ENCODE results near the gene CNTNAP2. TPM values are rescaled to one million over a fixed set of nuclear protein-coding genes. Genes with fewer than 3 reads are reported as not detected.

The CNTNAP2 gene
- total RNA-seq, 1 experiment from 2014 or later: 42.5 TPM

DNA sequence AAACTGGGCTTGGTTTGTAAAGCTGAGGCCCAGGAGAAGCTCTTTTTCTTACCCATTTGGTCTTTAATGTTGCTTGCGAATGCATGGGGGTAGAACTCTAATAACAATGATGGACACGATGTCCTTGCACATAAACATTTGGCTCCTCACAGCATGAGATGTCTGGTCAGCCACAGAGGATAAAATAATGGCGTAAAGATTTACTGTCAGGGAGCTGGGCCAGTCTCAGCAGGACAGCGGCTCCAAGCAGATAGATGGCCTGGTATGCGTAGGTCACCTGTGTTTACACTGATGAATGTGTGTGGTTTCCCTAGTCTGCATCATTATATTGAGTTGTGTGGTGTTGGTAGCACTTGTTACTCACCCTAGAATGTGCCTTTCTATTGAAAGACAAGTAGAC lies 537.4 kb downstream of the CNTNAP2 start:
- Mint-ChIP-seq H3K27ac (ENCODE audit: unreplicated experiment) (no peak overlapping the region), H3K27me3 (ENCODE audit: insufficient read depth, unreplicated experiment) (no peaks in the 10 kb centered on the region), H3K9me3 (ENCODE audit: unreplicated experiment) (no peaks in the 10 kb centered on the region), H3K36me3 (ENCODE audit: insufficient read depth, unreplicated experiment) (no peaks in the 10 kb centered on the region), H3K4me3 (ENCODE audit: unreplicated experiment) (no peak overlapping the region), H3K4me1 (ENCODE audit: low read depth, unreplicated experiment) (peaks cover 6% of the 10 kb centered on the region)
- DNase-seq: no peak
- BruUV-seq (replicated peaks): no TSS peak
- TF ChIP-seq, protein P1, sequence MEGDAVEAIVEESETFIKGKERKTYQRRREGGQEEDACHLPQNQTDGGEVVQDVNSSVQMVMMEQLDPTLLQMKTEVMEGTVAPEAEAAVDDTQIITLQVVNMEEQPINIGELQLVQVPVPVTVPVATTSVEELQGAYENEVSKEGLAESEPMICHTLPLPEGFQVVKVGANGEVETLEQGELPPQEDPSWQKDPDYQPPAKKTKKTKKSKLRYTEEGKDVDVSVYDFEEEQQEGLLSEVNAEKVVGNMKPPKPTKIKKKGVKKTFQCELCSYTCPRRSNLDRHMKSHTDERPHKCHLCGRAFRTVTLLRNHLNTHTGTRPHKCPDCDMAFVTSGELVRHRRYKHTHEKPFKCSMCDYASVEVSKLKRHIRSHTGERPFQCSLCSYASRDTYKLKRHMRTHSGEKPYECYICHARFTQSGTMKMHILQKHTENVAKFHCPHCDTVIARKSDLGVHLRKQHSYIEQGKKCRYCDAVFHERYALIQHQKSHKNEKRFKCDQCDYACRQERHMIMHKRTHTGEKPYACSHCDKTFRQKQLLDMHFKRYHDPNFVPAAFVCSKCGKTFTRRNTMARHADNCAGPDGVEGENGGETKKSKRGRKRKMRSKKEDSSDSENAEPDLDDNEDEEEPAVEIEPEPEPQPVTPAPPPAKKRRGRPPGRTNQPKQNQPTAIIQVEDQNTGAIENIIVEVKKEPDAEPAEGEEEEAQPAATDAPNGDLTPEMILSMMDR (IDR thresholded peaks at IDR 0.05; ENCODE audit: insufficient read depth in 1 of 2, low read depth in 1 of 2, low read length in 1 of 2, severe bottlenecking in 1 of 2, unreplicated experiment in 1 of 2): no peak
- ChIA-PET POLR2A (no interaction called here), CTCF (no interaction called here)
- 0 out of 2 replicates have a peak, but pooled peaks cover 8% of the 10 kb centered on the region for H3K4me1 ChIP-seq
- no peaks in the 10 kb centered on the region for H3K36me3 ChIP-seq (ENCODE audit: control insufficient read depth, insufficient read depth, low read length)
- no peak overlapping the region for H3K4me3 ChIP-seq (ENCODE audit: low read depth, low read length)
- no peaks in the 10 kb centered on the region for H3K9me3 ChIP-seq
- no peaks in the 10 kb centered on the region for H3K27me3 ChIP-seq (replicated peaks; ENCODE audit: control insufficient read depth, insufficient read depth, low read length)
- intact Hi-C loops (cut with micrococcal nuclease; ENCODE audit: unreplicated experiment): no loop called here

DNA sequence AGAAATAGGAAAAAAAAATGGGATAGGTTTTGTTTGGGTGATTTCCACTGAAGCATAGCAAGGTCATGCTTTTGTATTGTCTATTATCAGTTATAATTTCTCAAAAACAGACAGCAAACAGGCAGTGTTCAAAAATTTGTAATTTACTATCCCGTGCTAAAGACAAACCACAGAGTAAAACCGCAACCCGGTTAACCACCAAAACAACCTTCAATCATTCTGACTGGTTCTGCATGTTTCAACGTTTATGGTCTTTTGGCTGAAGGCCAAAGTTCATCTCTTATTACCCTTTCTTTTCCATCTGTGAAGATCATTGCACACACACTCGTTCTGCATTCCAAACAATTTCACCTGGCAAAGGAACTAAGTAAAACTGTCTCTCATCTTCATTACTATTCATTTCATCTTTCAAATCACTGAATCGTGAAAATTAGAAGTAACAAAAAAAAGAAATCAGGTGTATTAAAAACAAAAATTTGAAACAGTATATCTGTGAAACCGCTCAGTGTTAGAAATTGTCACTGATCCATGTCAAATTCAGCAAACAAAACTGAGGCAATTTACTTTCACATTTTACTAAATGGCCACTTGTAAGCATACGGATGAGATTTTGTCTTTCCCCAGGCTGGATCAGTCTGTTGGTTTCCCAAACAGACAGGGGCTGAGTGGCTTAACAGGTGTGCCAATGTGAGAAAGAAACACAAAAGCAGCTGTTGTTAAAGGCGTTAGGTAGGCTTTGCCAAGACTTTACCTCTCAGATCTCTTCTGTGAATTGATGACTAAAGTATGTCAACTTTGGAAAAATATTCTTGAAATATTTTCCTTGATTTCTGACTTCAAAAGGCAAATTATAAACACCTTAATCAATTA lies 539.6 kb downstream of the CNTNAP2 start:
- Mint-ChIP-seq H3K4me1 (ENCODE audit: low read depth, unreplicated experiment) (peaks cover 6% of the 10 kb centered on the region), H3K27ac (ENCODE audit: unreplicated experiment) (no peak overlapping the region), H3K9me3 (ENCODE audit: unreplicated experiment) (no peaks in the 10 kb centered on the region), H3K36me3 (ENCODE audit: insufficient read depth, unreplicated experiment) (no peaks in the 10 kb centered on the region), H3K27me3 (ENCODE audit: insufficient read depth, unreplicated experiment) (no peaks in the 10 kb centered on the region), H3K4me3 (ENCODE audit: unreplicated experiment) (peak overlapping the region; percentile 13)
- H3K27me3 ChIP-seq (replicated peaks; ENCODE audit: control insufficient read depth, insufficient read depth, low read length): no peaks in the 10 kb centered on the region
- ChIA-PET POLR2A (no interaction called here), CTCF (no interaction called here)
- intact Hi-C loops (cut with micrococcal nuclease; ENCODE audit: unreplicated experiment): no loop called here
- 0 out of 2 replicates have a peak, but pooled peaks cover 2% of the 10 kb centered on the region for H3K9me3 ChIP-seq
- H3K36me3 ChIP-seq (ENCODE audit: control insufficient read depth, insufficient read depth, low read length): no peaks in the 10 kb centered on the region
- TF ChIP-seq, protein P1 (IDR thresholded peaks at IDR 0.05; ENCODE audit: insufficient read depth in 1 of 2, low read depth in 1 of 2, low read length in 1 of 2, severe bottlenecking in 1 of 2, unreplicated experiment in 1 of 2): no peak
- BruUV-seq (replicated peaks): no TSS peak
- H3K4me1 ChIP-seq: 0 out of 2 replicates have a peak, but pooled peaks cover 8% of the 10 kb centered on the region
- DNase-seq: peak in 1 of 2 experiments; percentile 16
- H3K4me3 ChIP-seq (ENCODE audit: low read depth, low read length): no peak overlapping the region

DNA sequence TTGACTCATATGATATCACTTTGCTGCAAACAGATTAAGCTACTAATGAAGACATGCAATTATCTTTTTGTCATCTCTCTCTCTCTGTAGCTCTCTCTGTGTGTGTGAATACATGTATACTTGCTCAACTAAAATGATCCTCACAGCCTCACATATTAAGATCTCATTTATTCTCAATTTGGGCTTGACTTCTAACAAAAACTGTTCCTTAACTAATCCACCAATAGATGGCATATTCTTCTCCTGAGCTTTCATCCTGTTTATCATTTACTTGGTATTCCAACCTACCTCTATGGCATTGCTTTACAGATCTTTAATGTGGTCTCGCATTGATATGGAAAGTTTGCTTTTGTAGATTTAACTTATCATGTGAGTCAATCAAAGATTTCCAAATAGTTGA lies 540.4 kb downstream of the CNTNAP2 start:
- ChIA-PET POLR2A (no interaction called here), CTCF (no interaction called here)
- H3K36me3 ChIP-seq (ENCODE audit: control insufficient read depth, insufficient read depth, low read length): no peaks in the 10 kb centered on the region
- Mint-ChIP-seq H3K9me3 (ENCODE audit: unreplicated experiment) (no peaks in the 10 kb centered on the region), H3K27me3 (ENCODE audit: insufficient read depth, unreplicated experiment) (no peaks in the 10 kb centered on the region), H3K27ac (ENCODE audit: unreplicated experiment) (no peak overlapping the region), H3K36me3 (ENCODE audit: insufficient read depth, unreplicated experiment) (no peaks in the 10 kb centered on the region), H3K4me1 (ENCODE audit: low read depth, unreplicated experiment) (peaks cover 6% of the 10 kb centered on the region), H3K4me3 (ENCODE audit: unreplicated experiment) (no peak overlapping the region)
- 0 out of 2 replicates have a peak, but pooled peaks cover 2% of the 10 kb centered on the region for H3K9me3 ChIP-seq
- DNase-seq: no peak
- intact Hi-C loops (cut with micrococcal nuclease; ENCODE audit: unreplicated experiment): no loop called here
- TF ChIP-seq, protein P1 (IDR thresholded peaks at IDR 0.05; ENCODE audit: insufficient read depth in 1 of 2, low read depth in 1 of 2, low read length in 1 of 2, severe bottlenecking in 1 of 2, unreplicated experiment in 1 of 2): no peak
- H3K4me3 ChIP-seq (ENCODE audit: low read depth, low read length): no peak overlapping the region
- no peaks in the 10 kb centered on the region for H3K27me3 ChIP-seq (replicated peaks; ENCODE audit: control insufficient read depth, insufficient read depth, low read length)
- BruUV-seq (replicated peaks): no TSS peak
- H3K4me1 ChIP-seq: 0 out of 2 replicates have a peak, but pooled peaks cover 8% of the 10 kb centered on the region

Measured in Caco-2 (cell line).